Tibial nerve (tissue), 4 donors: ENCODE data around the gene PLA2G2A.
A peak's percentile ranks its signal among the peaks of the same experiment; 100 is the strongest.
"Not testable (repeated sequence)": the region's sequence is repeated elsewhere in the genome, so short reads cannot be mapped to it uniquely, and the experiment has no call there.

Source experiments
- CTCF ChIP-seq, 5 experiments: fragments of 200-600 bp in 3 of 5; fragments of 450-650 bp in 2 of 5; sonication (generic) in 3 of 5; IDR thresholded peaks; one replicate each; pipeline ENCODE4 v1.5.1; 2016 to 2019; ENCODE audit warnings: antibody characterized with exemption in 5 of 5, mild to moderate bottlenecking in 3 of 5, moderate library complexity in 2 of 5
- EP300 ChIP-seq, 2 donors: sonication (generic); formaldehyde crosslinking; IDR thresholded peaks; one replicate each; pipeline ENCODE4 v1.6.1; 2017; ENCODE audit warnings: antibody characterized with exemption in 2 of 2, mild to moderate bottlenecking in 1 of 2
- POLR2A ChIP-seq, 2 donors: fragments of 450-650 bp; IDR thresholded peaks; one replicate each; pipeline ENCODE4 v1.6.1; 2017; ENCODE audit warnings: antibody characterized with exemption in 2 of 2, mild to moderate bottlenecking in 2 of 2, moderate library complexity in 2 of 2

GRCh38 chr1:19998823-19999222 is 19.4 kb upstream of the PLA2G2A start:
- peak in 1 of 5 experiments; percentile 8 for TF ChIP-seq CTCF (IDR thresholded peaks at IDR 0.05)
- not testable (repeated sequence) for TF ChIP-seq POLR2A, EP300 (IDR thresholded peaks at IDR 0.05)
